Thyroid gland (tissue), 4 donors: Measurements from ENCODE around the gene RAB4B.
"Not testable (repeated sequence)": the region's sequence is repeated elsewhere in the genome, so short reads cannot be mapped to it uniquely, and the experiment has no call there.

Experiments used
- POLR2A ChIP-seq, 2 donors: fragments of 450-650 bp; IDR thresholded peaks; one replicate each; pipeline ENCODE4 v1.6.1; 2017; ENCODE audit warnings: antibody characterized with exemption in 2 of 2, mild to moderate bottlenecking in 2 of 2, moderate library complexity in 1 of 2
- TF ChIP-seq, protein P1 (sequence below), 6 experiments: fragments of 200-600 bp in 3 of 6; fragments of 450-650 bp in 3 of 6; sonication (generic) in 3 of 6; IDR thresholded peaks; one replicate each; pipeline ENCODE4 v1.5.1; 2016 to 2019; ENCODE audit warnings: antibody characterized with exemption in 6 of 6, mild to moderate bottlenecking in 2 of 6, inconsistent platforms in 1 of 6, moderate library complexity in 1 of 6

DNA sequence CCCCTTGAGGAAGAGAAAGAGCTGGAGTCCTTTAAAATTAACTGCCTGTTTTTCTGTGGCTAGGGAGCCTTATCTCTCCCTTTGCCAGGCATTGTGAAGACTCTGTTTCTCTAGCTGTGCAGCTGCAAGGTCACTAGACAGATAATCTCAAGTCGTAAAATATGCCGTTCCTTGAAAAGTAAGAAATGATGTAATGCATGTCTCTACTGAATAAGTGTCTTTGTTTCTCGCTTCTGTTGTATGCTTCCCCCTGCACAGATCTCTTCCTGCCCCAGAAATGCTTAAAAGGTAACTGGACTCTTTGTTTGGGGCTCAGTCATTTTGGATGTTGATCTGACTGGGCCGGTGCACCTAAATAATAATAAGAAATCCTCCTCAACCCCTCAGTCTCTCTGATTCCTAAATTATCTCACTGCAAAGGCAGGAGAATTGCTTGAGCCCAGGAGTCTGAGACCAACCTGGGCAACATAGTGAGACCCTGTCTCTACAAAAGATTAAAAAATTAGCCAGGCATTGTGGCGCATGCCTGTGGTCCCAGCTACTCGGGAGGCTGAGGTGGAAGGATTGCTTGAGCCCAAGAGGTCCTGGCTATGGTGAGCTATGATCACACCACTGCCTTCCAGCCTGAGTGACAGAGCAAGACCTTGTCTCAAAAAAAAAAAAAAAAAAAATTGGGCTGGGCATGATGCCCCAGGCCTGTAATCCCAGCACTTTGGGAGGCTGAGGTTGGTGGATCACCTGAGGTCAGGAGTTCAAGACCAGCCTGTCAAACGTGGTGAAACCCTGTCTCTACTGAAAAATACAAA is 55.9 kb downstream of the RAB4B start:
- TF ChIP-seq, protein P1, sequence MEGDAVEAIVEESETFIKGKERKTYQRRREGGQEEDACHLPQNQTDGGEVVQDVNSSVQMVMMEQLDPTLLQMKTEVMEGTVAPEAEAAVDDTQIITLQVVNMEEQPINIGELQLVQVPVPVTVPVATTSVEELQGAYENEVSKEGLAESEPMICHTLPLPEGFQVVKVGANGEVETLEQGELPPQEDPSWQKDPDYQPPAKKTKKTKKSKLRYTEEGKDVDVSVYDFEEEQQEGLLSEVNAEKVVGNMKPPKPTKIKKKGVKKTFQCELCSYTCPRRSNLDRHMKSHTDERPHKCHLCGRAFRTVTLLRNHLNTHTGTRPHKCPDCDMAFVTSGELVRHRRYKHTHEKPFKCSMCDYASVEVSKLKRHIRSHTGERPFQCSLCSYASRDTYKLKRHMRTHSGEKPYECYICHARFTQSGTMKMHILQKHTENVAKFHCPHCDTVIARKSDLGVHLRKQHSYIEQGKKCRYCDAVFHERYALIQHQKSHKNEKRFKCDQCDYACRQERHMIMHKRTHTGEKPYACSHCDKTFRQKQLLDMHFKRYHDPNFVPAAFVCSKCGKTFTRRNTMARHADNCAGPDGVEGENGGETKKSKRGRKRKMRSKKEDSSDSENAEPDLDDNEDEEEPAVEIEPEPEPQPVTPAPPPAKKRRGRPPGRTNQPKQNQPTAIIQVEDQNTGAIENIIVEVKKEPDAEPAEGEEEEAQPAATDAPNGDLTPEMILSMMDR (IDR thresholded peaks at IDR 0.05) = not testable (repeated sequence)
- not testable (repeated sequence) for TF ChIP-seq POLR2A (IDR thresholded peaks at IDR 0.05)
